SK-N-SH (cell line): Measurements from ENCODE around the gene IL31. TPM values are rescaled to one million over a fixed set of nuclear protein-coding genes. Genes with fewer than 3 reads are reported as not detected.

Experiments
- CTCF ChIA-PET: fragments of 300-600, 350-600 bp; formaldehyde crosslinking; extraction: SDS; loops from one replicate; lab custom pipeline; 2021; lab: Yijun Ruan, JAX
- POLR2A ChIA-PET: fragments of 350-600 bp; sonication (Branson Sonifier 250); formaldehyde crosslinking; extraction: SDS; loops from one replicate; lab custom pipeline; 2020; ENCODE audit warnings: antibody characterized with exemption, inconsistent platforms; lab: Yijun Ruan, JAX
- DNase-seq: peaks from one replicate; pipeline ENCODE4 v3.0.0; 2012
- H2AFZ ChIP-seq: fragments of 200-600 bp; sonication (generic); 2 replicates; pipeline ENCODE4 v1.8.1; 2016; ENCODE audit warnings: antibody characterized with exemption, mild to moderate bottlenecking, low read depth
- H3F3A ChIP-seq: fragments of 200-600 bp; sonication (generic); replicated peaks from 2 replicates; pipeline ENCODE3; 2016; ENCODE audit warnings: antibody characterized with exemption, mild to moderate bottlenecking; ENCODE audit not compliant: insufficient read depth
- H3K27ac ChIP-seq, 2 experiments: fragments of 200-500 bp in 1 of 2; fragments of 200-600 bp in 1 of 2; sonication (Bioruptor generic) in 1 of 2; sonication (generic), shearing (Covaris generic) in 1 of 2; 2 replicates each; pipeline versions ENCODE4 v1.5.1 to v1.6.1; 2014 to 2016; ENCODE audit warnings: low read depth in 2 of 2, inconsistent platforms in 1 of 2, low read length in 1 of 2, mild to moderate bottlenecking in 1 of 2, mixed read lengths in 1 of 2
- H3K27me3 ChIP-seq: fragments of 200-600 bp; sonication (generic), shearing (Covaris generic); 2 replicates; pipeline ENCODE4 v1.6.1; 2016; ENCODE audit warnings: mixed run types; ENCODE audit not compliant: insufficient read depth
- H3K36me3 ChIP-seq, 2 experiments: fragments of 200-500 bp in 1 of 2; fragments of 200-600 bp in 1 of 2; sonication (Bioruptor generic) in 1 of 2; sonication (generic) in 1 of 2; replicated peaks in 1 of 2; 2 replicates each; pipeline versions ENCODE3 to v1.5.1; 2014 to 2016; ENCODE audit warnings: low read length in 1 of 2, mild to moderate bottlenecking in 1 of 2; ENCODE audit not compliant: insufficient read depth in 2 of 2, control insufficient read depth in 1 of 2
- H3K4me1 ChIP-seq, 2 experiments: fragments of 200-500 bp in 1 of 2; fragments of 200-600 bp in 1 of 2; sonication (Bioruptor generic) in 1 of 2; sonication (generic), shearing (Covaris generic) in 1 of 2; 2 replicates each; pipeline versions ENCODE4 v1.5.1 to v1.6.1; 2014 to 2016; ENCODE audit warnings: low read depth in 1 of 2, low read length in 1 of 2, mixed run types in 1 of 2; ENCODE audit not compliant: insufficient read depth in 2 of 2, control insufficient read depth in 1 of 2
- H3K4me2 ChIP-seq: fragments of 200-600 bp; sonication (generic), shearing (Covaris generic); 2 replicates; pipeline ENCODE4 v1.6.1; 2017; ENCODE audit warnings: mixed run types
- H3K4me3 ChIP-seq, 2 experiments: fragments of 200-500 bp in 1 of 2; fragments of 200-600 bp in 1 of 2; sonication (Bioruptor generic) in 1 of 2; sonication (generic), shearing (Covaris generic) in 1 of 2; 2 replicates each; pipeline versions ENCODE4 v1.5.1 to v1.8.1; 2014 to 2016; ENCODE audit warnings: low read depth in 2 of 2, inconsistent platforms in 1 of 2, low read length in 1 of 2, mild to moderate bottlenecking in 1 of 2, mixed read lengths in 1 of 2, moderate library complexity in 1 of 2
- H3K79me2 ChIP-seq: fragments of 200-600 bp; sonication (generic); 2 replicates; pipeline ENCODE4 v1.8.1; 2017; ENCODE audit warnings: mild to moderate bottlenecking; ENCODE audit not compliant: insufficient read depth
- H3K9ac ChIP-seq: fragments of 200-600 bp; sonication (generic); 2 replicates; pipeline ENCODE4 v1.6.1; 2017; ENCODE audit warnings: mixed run types
- H3K9me2 ChIP-seq: fragments of 200-600 bp; sonication (generic); 2 replicates; pipeline ENCODE4 v1.6.1; 2017; ENCODE audit warnings: mixed run types
- H3K9me3 ChIP-seq: fragments of 200-600 bp; sonication (generic); 2 replicates; pipeline ENCODE4 v1.6.1; 2017; ENCODE audit warnings: mixed run types, mild to moderate bottlenecking, moderate library complexity
- H4K20me1 ChIP-seq: fragments of 200-600 bp; sonication (generic); 2 replicates; pipeline ENCODE4 v1.6.1; 2017; ENCODE audit warnings: mild to moderate bottlenecking, mixed run types; ENCODE audit not compliant: insufficient read depth
- EP300 ChIP-seq, 2 experiments: IDR thresholded peaks; 2 replicates each; pipeline versions ENCODE4 v1.4.0 to v1.6.1; 2012; ENCODE audit warnings: borderline replicate concordance in 1 of 2, low read depth in 1 of 2, low read length in 1 of 2
- IRF3 ChIP-seq: fragments of 150-350 bp; IDR thresholded peaks from 2 replicates; pipeline ENCODE4 v1.6.1; 2016; ENCODE audit warnings: mild to moderate bottlenecking, low read depth, low read length
- JUND ChIP-seq: IDR thresholded peaks from 2 replicates; pipeline ENCODE4 v1.4.0; 2012
- MXI1 ChIP-seq: IDR thresholded peaks from 2 replicates; pipeline ENCODE4 v1.6.1; 2012; ENCODE audit warnings: mild to moderate bottlenecking, low read depth, low read length, improper control_type of control experiment
- RAD21 ChIP-seq: IDR thresholded peaks from 2 replicates; pipeline ENCODE4 v1.6.1; 2012; ENCODE audit warnings: mild to moderate bottlenecking, low read length
- SMC3 ChIP-seq: IDR thresholded peaks from 2 replicates; pipeline ENCODE4 v1.6.1; 2012; ENCODE audit warnings: low read depth, low read length, improper control_type of control experiment
- TAF1 ChIP-seq: IDR thresholded peaks from 2 replicates; pipeline ENCODE4 v1.6.1; 2012; ENCODE audit warnings: low read depth, mild to moderate bottlenecking, low read length, moderate library complexity, borderline replicate concordance
- TCF12 ChIP-seq: IDR thresholded peaks from 2 replicates; pipeline ENCODE4 v1.4.0; 2012
- TEAD4 ChIP-seq: IDR thresholded peaks from 2 replicates; pipeline ENCODE4 v1.4.0; 2012; ENCODE audit warnings: mild to moderate bottlenecking, borderline replicate concordance; ENCODE audit not compliant: insufficient read depth
- WGBS: methylation state at CpG from one replicate; pipeline ENCODE4 v1.1.6; 2017; ENCODE audit warnings: low lambda C conversion rate; 5-methylcytosine and 5-hydroxymethylcytosine counted together
- polyA plus RNA-seq, 3 experiments: library from polyadenylated mRNA; depleted of rRNA; stranded (reverse); fragments of >200 nt; gene quantifications; 2 replicates each; pipeline ENCODE4 v1.2.3, GENCODE V29; 2012
- TF ChIP-seq, protein P1 (sequence below): IDR thresholded peaks from 2 replicates; pipeline ENCODE4 v1.4.0; 2012; ENCODE audit warnings: low read depth
- TF ChIP-seq, protein P2 (sequence below): fragments of 200-600 bp; sonication (generic); IDR thresholded peaks from 2 replicates; pipeline ENCODE4 v1.6.1; 2017; ENCODE audit warnings: antibody characterized with exemption, mild to moderate bottlenecking, moderate library complexity

The IL31 gene
- polyA plus RNA-seq, 1 of the 3 experiments (the other 2 are of a cell fraction) = not detected

GRCh38 chr12:122127839-122128238 lies 46.2 kb downstream of the IL31 start (continued):
- TF ChIP-seq, protein P1, sequence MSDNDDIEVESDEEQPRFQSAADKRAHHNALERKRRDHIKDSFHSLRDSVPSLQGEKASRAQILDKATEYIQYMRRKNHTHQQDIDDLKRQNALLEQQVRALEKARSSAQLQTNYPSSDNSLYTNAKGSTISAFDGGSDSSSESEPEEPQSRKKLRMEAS = no peak
- TF ChIP-seq SMC3 (no peak), EP300 (IDR thresholded peaks at IDR 0.05; ENCODE audit: borderline replicate concordance in 1 of 2, low read depth in 1 of 2, low read length in 1 of 2) (no peak), TCF12 (no peak), IRF3 (no peak), TEAD4 (no peak)

- WGBS = 77% methylated on average over 13 of the region's 15 CpGs
- peak; percentile 38 for TF ChIP-seq RAD21
- TF ChIP-seq SMC3 = peak; percentile 23; the same call in 1 of the 2 replicates
- TF ChIP-seq TCF12 = no peak
- TF ChIP-seq, protein P2, sequence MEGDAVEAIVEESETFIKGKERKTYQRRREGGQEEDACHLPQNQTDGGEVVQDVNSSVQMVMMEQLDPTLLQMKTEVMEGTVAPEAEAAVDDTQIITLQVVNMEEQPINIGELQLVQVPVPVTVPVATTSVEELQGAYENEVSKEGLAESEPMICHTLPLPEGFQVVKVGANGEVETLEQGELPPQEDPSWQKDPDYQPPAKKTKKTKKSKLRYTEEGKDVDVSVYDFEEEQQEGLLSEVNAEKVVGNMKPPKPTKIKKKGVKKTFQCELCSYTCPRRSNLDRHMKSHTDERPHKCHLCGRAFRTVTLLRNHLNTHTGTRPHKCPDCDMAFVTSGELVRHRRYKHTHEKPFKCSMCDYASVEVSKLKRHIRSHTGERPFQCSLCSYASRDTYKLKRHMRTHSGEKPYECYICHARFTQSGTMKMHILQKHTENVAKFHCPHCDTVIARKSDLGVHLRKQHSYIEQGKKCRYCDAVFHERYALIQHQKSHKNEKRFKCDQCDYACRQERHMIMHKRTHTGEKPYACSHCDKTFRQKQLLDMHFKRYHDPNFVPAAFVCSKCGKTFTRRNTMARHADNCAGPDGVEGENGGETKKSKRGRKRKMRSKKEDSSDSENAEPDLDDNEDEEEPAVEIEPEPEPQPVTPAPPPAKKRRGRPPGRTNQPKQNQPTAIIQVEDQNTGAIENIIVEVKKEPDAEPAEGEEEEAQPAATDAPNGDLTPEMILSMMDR = peak; percentile 32
- H3K27me3 ChIP-seq = no peaks in the 10 kb centered on the region
- CTCF ChIA-PET = interaction anchor here (0.6 to 6.8 kb wide), 9 partner anchors 28 to 76 kb away, joined by 3 to 85 read pairs (median 3); no protein-coding TSS in a partner anchor
- no peak overlapping the region for H3K9ac ChIP-seq
- H3F3A ChIP-seq = peaks cover 8% of the 10 kb centered on the region
- peaks cover 18% of the 10 kb centered on the region; the same call in 1 of the 2 replicates for H4K20me1 ChIP-seq
- H3K9me2 ChIP-seq = no peaks in the 10 kb centered on the region
- peaks cover 10 to 31% of the 10 kb centered on the region in 2 experiments for H3K36me3 ChIP-seq
- no peak for DNase-seq
- no peak overlapping the region for H3K4me2 ChIP-seq
- H3K9me3 ChIP-seq = no peaks in the 10 kb centered on the region
- no peak overlapping the region for H3K4me3 ChIP-seq
- peaks cover 48% of the 10 kb centered on the region for H3K79me2 ChIP-seq
- peaks cover 2 to 4% of the 10 kb centered on the region in 2 experiments; a peak in 2 of 4 replicates for H3K4me1 ChIP-seq
- no peak overlapping the region for H3K27ac ChIP-seq
- H2AFZ ChIP-seq = no peak overlapping the region
- POLR2A ChIA-PET = no interaction called here
These were observed 47.1 kb downstream of the IL31 start for GRCh38 chr12:122126713-122127597.

DNA sequence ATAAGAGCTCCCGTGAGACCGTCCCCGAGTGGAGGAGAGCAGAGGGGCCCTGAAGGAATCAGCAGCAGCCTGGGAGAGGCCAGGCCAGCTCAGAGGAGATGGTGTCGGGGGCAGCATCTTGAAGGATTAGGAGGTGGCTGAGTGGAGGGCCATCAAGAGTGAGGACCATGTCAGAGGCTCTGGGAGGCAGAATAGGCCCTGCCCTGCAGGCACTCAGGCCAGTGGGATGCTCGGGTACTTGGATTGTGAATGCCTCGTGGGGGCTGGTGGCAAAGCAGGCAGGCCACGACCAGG lies 47.7 kb downstream of the IL31 start:
- H4K20me1 ChIP-seq = peaks cover 18% of the 10 kb centered on the region; the same call in 1 of the 2 replicates
- 97% methylated on average over 7 of the region's 7 CpGs for WGBS
- TF ChIP-seq MXI1 (no peak), TAF1 (no peak), RAD21 (no peak), JUND (no peak)
- H3K4me2 ChIP-seq = no peak overlapping the region
- ChIA-PET POLR2A (no interaction called here), CTCF (interaction anchor here (0.6 to 3.4 kb wide), 7 partner anchors 27 to 230 kb away, joined by 3 to 26 read pairs (median 4); no protein-coding TSS in a partner anchor)
- no peak overlapping the region for H2AFZ ChIP-seq
- peaks cover 55% of the 10 kb centered on the region for H3K79me2 ChIP-seq
- no peak overlapping the region for H3K9ac ChIP-seq
- peaks cover 10 to 31% of the 10 kb centered on the region in 2 experiments for H3K36me3 ChIP-seq
- no peaks in the 10 kb centered on the region for H3K9me2 ChIP-seq
- H3K27ac ChIP-seq = no peak overlapping the region
- peaks cover 2 to 4% of the 10 kb centered on the region in 2 experiments; a peak in 2 of 4 replicates for H3K4me1 ChIP-seq
- no peak overlapping the region for H3K4me3 ChIP-seq
- no peak for DNase-seq
- H3K9me3 ChIP-seq = no peaks in the 10 kb centered on the region
- peaks cover 12% of the 10 kb centered on the region for H3F3A ChIP-seq
- H3K27me3 ChIP-seq = no peaks in the 10 kb centered on the region
